IMR-90 (cell line): ENCODE measurements around the gene MYO7B. TPM values are rescaled to one million over a fixed set of nuclear protein-coding genes. Genes with fewer than 3 reads are reported as not detected.

Source experiments
- ATAC-seq: fragments of 200-7000 bp; cut with Tn5 transposase; 2 replicates; pipeline ENCODE4 v1.9.1; 2020; ENCODE audit warnings: low read depth, mild to moderate bottlenecking, moderate library complexity
- BruUV-seq: library from RNA; stranded (reverse); fragments of 400-500 nt; replicated peaks from 2 replicates; lab custom pipeline; 2021; lab: Mats Ljungman, UMichigan
- CTCF ChIA-PET: fragments of 300-600 bp; formaldehyde crosslinking; extraction: SDS; loops from one replicate; lab custom pipeline; 2021; ENCODE audit warnings: antibody characterized with exemption; lab: Yijun Ruan, JAX
- POLR2A ChIA-PET: fragments of 300-600 bp; sonication (Branson Sonifier 250); formaldehyde crosslinking; loops from one replicate; lab custom pipeline; 2022; ENCODE audit warnings: antibody characterized with exemption; ENCODE audit not compliant: unreplicated experiment; lab: Charles Lee
- DNase-seq: peaks from one replicate; pipeline ENCODE4 v3.0.0; 2013
- H2AFZ ChIP-seq: replicated peaks from 2 replicates; pipeline ENCODE3; 2013; ENCODE audit warnings: low read length, mild to moderate bottlenecking; ENCODE audit not compliant: poor library complexity
- H2AK5ac ChIP-seq: 2 replicates; pipeline ENCODE4 v1.6.1; 2013; ENCODE audit warnings: low read depth, low read length, inconsistent platforms
- H2AK9ac ChIP-seq: replicated peaks from 2 replicates; pipeline ENCODE3; 2013; ENCODE audit warnings: mild to moderate bottlenecking, low read depth, low read length, moderate library complexity; ENCODE audit not compliant: poor library complexity
- H2BK120ac ChIP-seq: 2 replicates; pipeline ENCODE4 v1.6.1; 2013; ENCODE audit warnings: low read depth, low read length, inconsistent platforms
- H2BK15ac ChIP-seq: 3 replicates; pipeline ENCODE4 v1.6.1; 2013; ENCODE audit warnings: low read depth, low read length, inconsistent platforms
- H2BK20ac ChIP-seq: 2 replicates; pipeline ENCODE4 v1.6.1; 2013; ENCODE audit warnings: low read depth, mild to moderate bottlenecking, inconsistent platforms, low read length, moderate library complexity
- H2BK5ac ChIP-seq: 2 replicates; pipeline ENCODE4 v1.6.1; 2013; ENCODE audit warnings: mild to moderate bottlenecking, low read depth, low read length, inconsistent platforms; ENCODE audit not compliant: poor library complexity, severe bottlenecking
- H3K14ac ChIP-seq: replicated peaks from 2 replicates; pipeline ENCODE4 v1.6.1; 2013; ENCODE audit warnings: low read depth, low read length, inconsistent platforms
- H3K18ac ChIP-seq: 2 replicates; pipeline ENCODE4 v1.6.1; 2013; ENCODE audit warnings: low read depth, low read length, control low read depth
- H3K23ac ChIP-seq: 2 replicates; pipeline ENCODE4 v1.6.1; 2013; ENCODE audit warnings: low read depth, low read length, inconsistent platforms
- H3K27ac ChIP-seq: 2 replicates; pipeline ENCODE4 v1.5.1; 2013; ENCODE audit warnings: mild to moderate bottlenecking, control low read depth, low read length; ENCODE audit not compliant: insufficient read depth
- H3K27me3 ChIP-seq: 2 replicates; pipeline ENCODE4 v1.6.1; 2013; ENCODE audit warnings: low read length; ENCODE audit not compliant: control insufficient read depth, insufficient read depth
- H3K36me3 ChIP-seq: 2 replicates; pipeline ENCODE4 v1.6.1; 2013; ENCODE audit warnings: low read length, mixed read lengths; ENCODE audit not compliant: control insufficient read depth, insufficient read depth
- H3K4ac ChIP-seq: 2 replicates; pipeline ENCODE4 v1.6.1; 2013; ENCODE audit warnings: low read depth, low read length, inconsistent platforms
- H3K4me1 ChIP-seq: 2 replicates; pipeline ENCODE4 v1.6.1; 2013; ENCODE audit warnings: low read length, mixed read lengths; ENCODE audit not compliant: control insufficient read depth, insufficient read depth
- H3K4me2 ChIP-seq: 2 replicates; pipeline ENCODE4 v1.6.1; 2013; ENCODE audit warnings: low read depth, mild to moderate bottlenecking, control low read depth, low read length, moderate library complexity
- H3K4me3 ChIP-seq: 2 replicates; pipeline ENCODE4 v1.5.1; 2013; ENCODE audit warnings: low read depth, mild to moderate bottlenecking, control low read depth, low read length, moderate library complexity; ENCODE audit not compliant: insufficient read depth
- H3K56ac ChIP-seq: 2 replicates; pipeline ENCODE4 v1.6.1; 2013; ENCODE audit warnings: low read length, inconsistent platforms; ENCODE audit not compliant: insufficient read depth; ENCODE audit errors: extremely low read depth
- H3K79me1 ChIP-seq, 2 experiments: 2 replicates each; pipeline ENCODE4 v1.6.1; 2013; ENCODE audit warnings: low read length in 2 of 2, inconsistent platforms in 1 of 2, low read depth in 1 of 2
- H3K9ac ChIP-seq: 2 replicates; pipeline ENCODE4 v1.6.1; 2013; ENCODE audit warnings: low read depth, low read length, control low read depth
- H3K9me1 ChIP-seq: 2 replicates; pipeline ENCODE4 v1.6.1; 2013; ENCODE audit warnings: low read length, inconsistent platforms; ENCODE audit not compliant: insufficient read depth
- H3K9me3 ChIP-seq: 2 replicates; pipeline ENCODE4 v1.6.1; 2013; ENCODE audit warnings: low read length; ENCODE audit not compliant: control insufficient read depth, insufficient read depth
- H4K20me1 ChIP-seq: 2 replicates; pipeline ENCODE4 v1.6.1; 2013; ENCODE audit warnings: low read length, inconsistent platforms; ENCODE audit not compliant: insufficient read depth
- H4K5ac ChIP-seq: 2 replicates; pipeline ENCODE4 v1.6.1; 2013; ENCODE audit warnings: mild to moderate bottlenecking, low read depth, low read length, control low read depth
- H4K8ac ChIP-seq, 2 experiments: 2 replicates each; pipeline ENCODE4 v1.6.1; 2013; ENCODE audit warnings: low read depth in 2 of 2, low read length in 2 of 2, control low read depth in 1 of 2, inconsistent platforms in 1 of 2
- H4K91ac ChIP-seq: 2 replicates; pipeline ENCODE4 v1.6.1; 2013; ENCODE audit warnings: low read depth, low read length, inconsistent platforms; ENCODE audit not compliant: insufficient read depth
- BHLHE40 ChIP-seq: fragments of 150-350 bp; IDR thresholded peaks from 2 replicates; pipeline ENCODE4 v1.6.1; 2016; ENCODE audit warnings: mild to moderate bottlenecking, low read depth, low read length
- CEBPB ChIP-seq: IDR thresholded peaks from 2 replicates; pipeline ENCODE4 v1.6.1; 2012; ENCODE audit warnings: low read depth, low read length, improper control_type of control experiment
- CHD1 ChIP-seq: IDR thresholded peaks from 2 replicates; pipeline ENCODE4 v1.6.1; 2012; ENCODE audit warnings: low read depth, low read length, improper control_type of control experiment
- CTCF ChIP-seq: conservative IDR thresholded peaks from 2 replicates; pipeline ENCODE4 v1.5.1; 2012; ENCODE audit warnings: mild to moderate bottlenecking, low read depth, low read length, improper control_type of control experiment
- FOS ChIP-seq: fragments of 150-350 bp; IDR thresholded peaks from 2 replicates; pipeline ENCODE4 v1.6.1; 2016; ENCODE audit warnings: low read depth, low read length
- MAZ ChIP-seq: IDR thresholded peaks from 2 replicates; pipeline ENCODE4 v1.6.1; 2012; ENCODE audit warnings: low read depth, mild to moderate bottlenecking, low read length, improper control_type of control experiment, moderate library complexity, borderline replicate concordance
- MXI1 ChIP-seq: IDR thresholded peaks from 2 replicates; pipeline ENCODE4 v1.6.1; 2012; ENCODE audit warnings: low read depth, mild to moderate bottlenecking, low read length, moderate library complexity, borderline replicate concordance
- NFE2L2 ChIP-seq: fragments of 150-350 bp; IDR thresholded peaks from 2 replicates; pipeline ENCODE4 v1.6.1; 2016; ENCODE audit warnings: low read depth, mild to moderate bottlenecking, low read length
- POLR2A ChIP-seq: IDR thresholded peaks from 2 replicates; pipeline ENCODE4 v1.6.1; 2012; ENCODE audit warnings: mild to moderate bottlenecking, low read depth, low read length
- RAD21 ChIP-seq: IDR thresholded peaks from 2 replicates; pipeline ENCODE4 v1.6.1; 2012; ENCODE audit warnings: low read length, improper control_type of control experiment
- RCOR1 ChIP-seq: IDR thresholded peaks from 2 replicates; pipeline ENCODE4 v1.6.1; 2012; ENCODE audit warnings: mild to moderate bottlenecking, low read length, improper control_type of control experiment; ENCODE audit not compliant: insufficient replicate concordance
- WGBS, 2 experiments: methylation state at CpG; one replicate each; pipeline versions ENCODE4 v1.1.5 to v1.1.7; 2013; ENCODE audit warnings: missing lambda C conversion rate in 2 of 2; ENCODE audit not compliant: insufficient read length in 1 of 2; ENCODE audit errors: extremely low coverage in 2 of 2; 5-methylcytosine and 5-hydroxymethylcytosine counted together
- dilution Hi-C: fragments of 300-500 bp; cut with HindIII; formaldehyde crosslinking; loops from one replicate; pipeline ENCODE4 v1.14.3; 2018; ENCODE audit warnings: low sequenced_read_pairs; ENCODE audit not compliant: unreplicated experiment
- in situ Hi-C: fragments of 300-500 bp; cut with MboI; formaldehyde crosslinking; loops from 3 replicates; pipeline ENCODE4 v1.14.3; 2019; ENCODE audit warnings: low sequenced_read_pairs, inconsistent platforms, mixed read lengths
- intact Hi-C: fragments of 100-400 bp; cut with micrococcal nuclease; formaldehyde crosslinking; loops from 2 replicates; pipeline ENCODE4 v1.10.0; 2022
- polyA plus RNA-seq, 3 experiments: library from polyadenylated mRNA; depleted of rRNA; stranded (reverse); fragments of >200 nt; gene quantifications; 2 replicates each; pipeline ENCODE4 v1.2.3, GENCODE V29; 2012; ENCODE audit warnings: low replicate concordance in 1 of 3
- total RNA-seq: library from RNA; depleted of rRNA; stranded (reverse); fragments of >200 nt; gene quantifications from 2 replicates; pipeline ENCODE4 v1.2.3, GENCODE V29; 2012
- TF ChIP-seq, protein P1 (sequence below): fragments of 150-350 bp; IDR thresholded peaks from 2 replicates; pipeline ENCODE4 v1.6.1; 2016; ENCODE audit warnings: low read depth, mild to moderate bottlenecking, low read length, moderate library complexity, borderline replicate concordance

MYO7B gene
- total and polyA plus RNA-seq, 2 of the 4 experiments (the other 2 are of a cell fraction) = 0.18 to 0.46 TPM

GRCh38 chr2:127536707-127537541, 1.4 kb downstream of the MYO7B start:
- Histone ChIP-seq H4K91ac (no peak overlapping the region), H2BK5ac (no peak overlapping the region), H3K36me3 (no peaks in the 10 kb centered on the region), H3K79me1 (no peaks in the 10 kb centered on the region), H3K27ac (no peak overlapping the region), H4K8ac (no peak overlapping the region), H3K4me2 (no peak overlapping the region), H2BK120ac (no peak overlapping the region), H2BK15ac (no peak overlapping the region), H2AFZ (no peak overlapping the region), H3K56ac (no peak overlapping the region), H3K14ac (no peak overlapping the region), H3K18ac (no peak overlapping the region), H3K9me3 (no peaks in the 10 kb centered on the region), H3K4ac (no peak overlapping the region), H3K27me3 (peaks cover 45% of the 10 kb centered on the region), H3K23ac (no peak overlapping the region), H2AK9ac (no peak overlapping the region), H3K4me3 (no peak overlapping the region), H4K20me1 (no peaks in the 10 kb centered on the region), H3K4me1 (no peaks in the 10 kb centered on the region), H4K5ac (no peak overlapping the region), H3K9ac (no peak overlapping the region), H3K9me1 (0 out of 2 replicates have a peak, but pooled peaks cover 3% of the 10 kb centered on the region), H2BK20ac (no peak overlapping the region), H2AK5ac (no peak overlapping the region)
- intact Hi-C loops = no loop called here
- CTCF ChIA-PET = interaction anchor here (1.1 kb wide), 1 partner anchor 24 kb away, joined by 3 read pairs; no protein-coding TSS in a partner anchor
- no peak for ATAC-seq
- dilution Hi-C loops = no loop called here
- no peak for DNase-seq
- POLR2A ChIA-PET = interaction anchor here (1.2 kb wide), 1 partner anchor 10 kb away, joined by 3 read pairs; the partner anchor contains the start of gene IWS1
- TF ChIP-seq RAD21 = no peak
- no peak for TF ChIP-seq BHLHE40
- TF ChIP-seq, protein P1, sequence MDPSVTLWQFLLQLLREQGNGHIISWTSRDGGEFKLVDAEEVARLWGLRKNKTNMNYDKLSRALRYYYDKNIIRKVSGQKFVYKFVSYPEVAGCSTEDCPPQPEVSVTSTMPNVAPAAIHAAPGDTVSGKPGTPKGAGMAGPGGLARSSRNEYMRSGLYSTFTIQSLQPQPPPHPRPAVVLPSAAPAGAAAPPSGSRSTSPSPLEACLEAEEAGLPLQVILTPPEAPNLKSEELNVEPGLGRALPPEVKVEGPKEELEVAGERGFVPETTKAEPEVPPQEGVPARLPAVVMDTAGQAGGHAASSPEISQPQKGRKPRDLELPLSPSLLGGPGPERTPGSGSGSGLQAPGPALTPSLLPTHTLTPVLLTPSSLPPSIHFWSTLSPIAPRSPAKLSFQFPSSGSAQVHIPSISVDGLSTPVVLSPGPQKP = no peak
- TF ChIP-seq NFE2L2 = no peak
- no peak for TF ChIP-seq POLR2A
- no peak for TF ChIP-seq MAZ
- no peak for TF ChIP-seq CHD1
- no peak for TF ChIP-seq MXI1
- no peak for TF ChIP-seq RCOR1
- no peak for TF ChIP-seq CEBPB
- TF ChIP-seq FOS = no peak
- no peak for TF ChIP-seq CTCF
- BruUV-seq = no TSS peak
- in situ Hi-C loops = no loop called here
- WGBS, 2 experiments = no CpG with 5 or more reads among the region's 7 CpGs
